OCI-LY1 (cell line): Measurements from ENCODE around the gene TMEM119.

Experiments used
- EZH2 ChIP-seq: fragments of 200-600 bp; sonication (generic), shearing (Covaris generic); IDR thresholded peaks from 2 replicates; pipeline ENCODE4 v1.8.0; 2017; ENCODE audit warnings: borderline replicate concordance, mixed run types, mild to moderate bottlenecking, antibody characterized with exemption, low read length, moderate library complexity, mixed read lengths
- TF ChIP-seq, protein P1 (sequence below): fragments of 200-600 bp; sonication (generic), shearing (Covaris generic); IDR thresholded peaks from 2 replicates; pipeline ENCODE4 v1.5.1; 2017; ENCODE audit warnings: mild to moderate bottlenecking, antibody characterized with exemption, low read length, moderate library complexity, mixed read lengths

DNA sequence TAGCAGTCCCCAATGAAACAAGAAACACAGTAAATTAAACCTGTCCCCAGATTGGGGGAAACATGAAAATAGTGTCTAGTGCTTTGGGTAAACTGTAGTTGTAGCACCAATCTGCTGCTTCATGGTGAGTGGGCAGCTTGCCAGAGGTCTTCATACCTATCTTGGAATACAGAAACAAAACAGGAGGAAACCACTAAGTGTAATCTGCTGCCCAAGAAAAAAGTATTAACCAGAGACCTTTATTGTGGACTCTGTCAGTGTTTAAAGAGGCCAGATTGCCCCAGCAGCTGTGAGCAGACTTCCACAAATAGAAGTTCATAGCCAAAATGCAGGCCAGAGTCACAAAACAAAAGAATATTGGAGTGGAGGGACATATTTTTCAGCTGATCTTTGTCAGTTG is 33.2 kb downstream of the TMEM119 start:
- TF ChIP-seq EZH2, result no peak
- TF ChIP-seq, protein P1, sequence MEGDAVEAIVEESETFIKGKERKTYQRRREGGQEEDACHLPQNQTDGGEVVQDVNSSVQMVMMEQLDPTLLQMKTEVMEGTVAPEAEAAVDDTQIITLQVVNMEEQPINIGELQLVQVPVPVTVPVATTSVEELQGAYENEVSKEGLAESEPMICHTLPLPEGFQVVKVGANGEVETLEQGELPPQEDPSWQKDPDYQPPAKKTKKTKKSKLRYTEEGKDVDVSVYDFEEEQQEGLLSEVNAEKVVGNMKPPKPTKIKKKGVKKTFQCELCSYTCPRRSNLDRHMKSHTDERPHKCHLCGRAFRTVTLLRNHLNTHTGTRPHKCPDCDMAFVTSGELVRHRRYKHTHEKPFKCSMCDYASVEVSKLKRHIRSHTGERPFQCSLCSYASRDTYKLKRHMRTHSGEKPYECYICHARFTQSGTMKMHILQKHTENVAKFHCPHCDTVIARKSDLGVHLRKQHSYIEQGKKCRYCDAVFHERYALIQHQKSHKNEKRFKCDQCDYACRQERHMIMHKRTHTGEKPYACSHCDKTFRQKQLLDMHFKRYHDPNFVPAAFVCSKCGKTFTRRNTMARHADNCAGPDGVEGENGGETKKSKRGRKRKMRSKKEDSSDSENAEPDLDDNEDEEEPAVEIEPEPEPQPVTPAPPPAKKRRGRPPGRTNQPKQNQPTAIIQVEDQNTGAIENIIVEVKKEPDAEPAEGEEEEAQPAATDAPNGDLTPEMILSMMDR, result no peak
